ENCODE measurements around the gene TLR9. TPM values are rescaled to one million over a fixed set of nuclear protein-coding genes. Genes with fewer than 3 reads are reported as not detected.

The TLR9 gene
- total and polyA plus RNA-seq, 12 donors, result under 0.01 to 0.61 (median 0.20) TPM; not detected in 5

- no peaks in the 10 kb centered on the region for H3K27me3 ChIP-seq
- TF ChIP-seq POLR2A (IDR thresholded peaks at IDR 0.05), result no peak
- no peak for TF ChIP-seq CTCF (IDR thresholded peaks at IDR 0.05)
- H3K4me3 ChIP-seq, result no peak overlapping the region
- peaks cover 0 to 100% of the 10 kb centered on the region in 2 donors for H3K36me3 ChIP-seq (replicated peaks in 1 of 2)
- peaks cover 0 to 66% of the 10 kb centered on the region in 2 donors for H3K4me1 ChIP-seq (replicated peaks in 1 of 2)
- WGBS, 4 donors, result 35 to 57% (median 49%) methylated on average over 4 of the region's 4 CpGs
- peak overlapping the region in 3 of 5 donors; percentile 30 to 80 (median 36) for H3K27ac ChIP-seq
- intact Hi-C loops (cut with DNase I), result no loop called here
- peak in 3 of 7 donors; percentile 63 to 73 (median 65) for DNase-seq
- H3K9me3 ChIP-seq (replicated peaks in 1 of 3), result no peaks in the 10 kb centered on the region
Observed at GRCh38 chr3:52208556-52208955, 16.9 kb downstream of the TLR9 start.

GRCh38 chr3:52205727-52206372 is 19.6 kb downstream of the TLR9 start:
- 52 to 76% (median 58%) methylated on average over 6 of the region's 6 CpGs for WGBS, 4 donors
- Histone ChIP-seq H3K27ac (peak overlapping the region in 3 of 5 donors; percentile 4 to 80 (median 53)), H3K36me3 (replicated peaks in 1 of 2) (peaks cover 0 to 100% of the 10 kb centered on the region in 2 donors), H3K4me1 (replicated peaks in 1 of 2) (peaks cover 24 to 84% of the 10 kb centered on the region in 2 donors), H3K9me3 (replicated peaks in 1 of 3) (no peaks in the 10 kb centered on the region), H3K4me3 (no peak overlapping the region), H3K27me3 (no peaks in the 10 kb centered on the region)
- no peak for TF ChIP-seq POLR2A (IDR thresholded peaks at IDR 0.05)
- TF ChIP-seq CTCF (IDR thresholded peaks at IDR 0.05), result no peak
- DNase-seq, result peak in 3 of 7 donors; percentile 59 to 72 (median 70)
- intact Hi-C loops (cut with DNase I), result no loop called here

GRCh38 chr3:52204337-52205073 is 20.9 kb downstream of the TLR9 start:
- Histone ChIP-seq H3K4me3 (no peak overlapping the region), H3K9me3 (replicated peaks in 1 of 3) (no peaks in the 10 kb centered on the region), H3K27ac (peak overlapping the region in 4 of 5 donors; percentile 10 to 80 (median 57)), H3K36me3 (replicated peaks in 1 of 2) (peaks cover 0 to 99% of the 10 kb centered on the region in 2 donors), H3K4me1 (replicated peaks in 1 of 2) (peaks cover 28 to 84% of the 10 kb centered on the region in 2 donors), H3K27me3 (no peaks in the 10 kb centered on the region)
- 48 to 57% (median 56%) methylated on average over 10 of the region's 10 CpGs for WGBS, 4 donors
- intact Hi-C loops (cut with DNase I), result no loop called here
- TF ChIP-seq CTCF (IDR thresholded peaks at IDR 0.05) (no peak), POLR2A (IDR thresholded peaks at IDR 0.05) (no peak)
- peak in 1 of 7 donors; percentile 57 for DNase-seq

- H3K27me3 ChIP-seq, result no peaks in the 10 kb centered on the region
Observed at GRCh38 chr3:52203701-52204100, 21.7 kb downstream of the TLR9 start.

More at GRCh38 chr3:52203701-52204100, 21.7 kb downstream of the TLR9 start:
- Histone ChIP-seq H3K4me1 (replicated peaks in 1 of 2) (peaks cover 28 to 90% of the 10 kb centered on the region in 2 donors), H3K4me3 (no peak overlapping the region), H3K36me3 (replicated peaks in 1 of 2) (peaks cover 0 to 98% of the 10 kb centered on the region in 2 donors), H3K27ac (peak overlapping the region in 3 of 5 donors; percentile 69 to 80 (median 76)), H3K9me3 (replicated peaks in 1 of 3) (no peaks in the 10 kb centered on the region)
- no peak for TF ChIP-seq POLR2A (IDR thresholded peaks at IDR 0.05)
- TF ChIP-seq CTCF (IDR thresholded peaks at IDR 0.05), result no peak
- DNase-seq, result no peak
- intact Hi-C loops (cut with DNase I), result no loop called here
- WGBS, 4 donors, result 56 to 68% (median 64%) methylated on average over 1 of the region's 1 CpG
